ENCODE results near the gene CAPS2. TPM values are rescaled to one million over a fixed set of nuclear protein-coding genes. Genes with fewer than 3 reads are reported as not detected.

The CAPS2 gene
- total and polyA plus RNA-seq, 9 of the 15 experiments (the other 6 are each of a cell fraction or from before 2014, with no cell fraction given), result 0.10 to 0.82 (median 0.47) TPM; not detected in 1

GRCh38 chr12:75245108-75245507 lies 85.0 kb downstream of the CAPS2 start (continued):
- TF ChIP-seq ILK (tag; IDR thresholded peaks at IDR 0.05; ENCODE audit: borderline replicate concordance, low read depth) (no peak), MAFF (IDR thresholded peaks at IDR 0.05; ENCODE audit: low read length) (peak; percentile 69), ZNF561 (CRISPR knock-in tag; conservative IDR thresholded peaks at IDR 0.05) (no peak), ZNF589 (CRISPR knock-in tag; IDR thresholded peaks at IDR 0.05; ENCODE audit: low read depth) (no peak), E2F3 (CRISPR knock-in tag; IDR thresholded peaks at IDR 0.05) (no peak), PHB2 (IDR thresholded peaks at IDR 0.05; ENCODE audit: low read depth) (no peak), MCM7 (IDR thresholded peaks at IDR 0.05) (no peak), C11orf30 (IDR thresholded peaks at IDR 0.05; ENCODE audit: low read depth) (peak; percentile 56; the same call in 1 of the 2 replicates), SIRT6 (IDR thresholded peaks at IDR 0.05; ENCODE audit: low read depth, low read length) (no peak), NFE2L1 (tag; IDR thresholded peaks at IDR 0.05; ENCODE audit: borderline replicate concordance, low read depth) (peak; percentile 18; the same call in 1 of the 2 replicates), POLR2A (conservative IDR thresholded peaks at IDR 0.05) (no peak), KHSRP (IDR thresholded peaks at IDR 0.05) (no peak), FIP1L1 (IDR thresholded peaks at IDR 0.05; ENCODE audit: low read depth, low read length, poor library complexity, severe bottlenecking) (no peak), L3MBTL2 (IDR thresholded peaks at IDR 0.05) (no peak), ZNF699 (CRISPR knock-in tag; IDR thresholded peaks at IDR 0.05; ENCODE audit: insufficient replicate concordance) (no peak), MAFK (IDR thresholded peaks at IDR 0.05; ENCODE audit: low read length) (peak; percentile 73), BMI1 (IDR thresholded peaks at IDR 0.05; ENCODE audit: low read length) (no peak)
- TF ChIP-seq, protein P1, sequence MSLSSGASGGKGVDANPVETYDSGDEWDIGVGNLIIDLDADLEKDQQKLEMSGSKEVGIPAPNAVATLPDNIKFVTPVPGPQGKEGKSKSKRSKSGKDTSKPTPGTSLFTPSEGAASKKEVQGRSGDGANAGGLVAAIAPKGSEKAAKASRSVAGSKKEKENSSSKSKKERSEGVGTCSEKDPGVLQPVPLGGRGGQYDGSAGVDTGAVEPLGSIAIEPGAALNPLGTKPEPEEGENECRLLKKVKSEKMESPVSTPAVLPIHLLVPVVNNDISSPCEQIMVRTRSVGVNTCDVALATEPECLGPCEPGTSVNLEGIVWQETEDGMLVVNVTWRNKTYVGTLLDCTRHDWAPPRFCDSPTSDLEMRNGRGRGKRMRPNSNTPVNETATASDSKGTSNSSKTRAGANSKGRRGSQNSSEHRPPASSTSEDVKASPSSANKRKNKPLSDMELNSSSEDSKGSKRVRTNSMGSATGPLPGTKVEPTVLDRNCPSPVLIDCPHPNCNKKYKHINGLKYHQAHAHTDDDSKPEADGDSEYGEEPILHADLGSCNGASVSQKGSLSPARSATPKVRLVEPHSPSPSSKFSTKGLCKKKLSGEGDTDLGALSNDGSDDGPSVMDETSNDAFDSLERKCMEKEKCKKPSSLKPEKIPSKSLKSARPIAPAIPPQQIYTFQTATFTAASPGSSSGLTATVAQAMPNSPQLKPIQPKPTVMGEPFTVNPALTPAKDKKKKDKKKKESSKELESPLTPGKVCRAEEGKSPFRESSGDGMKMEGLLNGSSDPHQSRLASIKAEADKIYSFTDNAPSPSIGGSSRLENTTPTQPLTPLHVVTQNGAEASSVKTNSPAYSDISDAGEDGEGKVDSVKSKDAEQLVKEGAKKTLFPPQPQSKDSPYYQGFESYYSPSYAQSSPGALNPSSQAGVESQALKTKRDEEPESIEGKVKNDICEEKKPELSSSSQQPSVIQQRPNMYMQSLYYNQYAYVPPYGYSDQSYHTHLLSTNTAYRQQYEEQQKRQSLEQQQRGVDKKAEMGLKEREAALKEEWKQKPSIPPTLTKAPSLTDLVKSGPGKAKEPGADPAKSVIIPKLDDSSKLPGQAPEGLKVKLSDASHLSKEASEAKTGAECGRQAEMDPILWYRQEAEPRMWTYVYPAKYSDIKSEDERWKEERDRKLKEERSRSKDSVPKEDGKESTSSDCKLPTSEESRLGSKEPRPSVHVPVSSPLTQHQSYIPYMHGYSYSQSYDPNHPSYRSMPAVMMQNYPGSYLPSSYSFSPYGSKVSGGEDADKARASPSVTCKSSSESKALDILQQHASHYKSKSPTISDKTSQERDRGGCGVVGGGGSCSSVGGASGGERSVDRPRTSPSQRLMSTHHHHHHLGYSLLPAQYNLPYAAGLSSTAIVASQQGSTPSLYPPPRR (CRISPR knock-in tag; IDR thresholded peaks at IDR 0.05; ENCODE audit: borderline replicate concordance), result no peak
- TF ChIP-seq, protein P2, sequence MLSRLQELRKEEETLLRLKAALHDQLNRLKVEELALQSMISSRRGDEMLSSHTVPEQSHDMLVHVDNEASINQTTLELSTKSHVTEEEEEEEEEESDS (CRISPR knock-in tag; IDR thresholded peaks at IDR 0.05), result no peak
- TF ChIP-seq, protein P3, sequence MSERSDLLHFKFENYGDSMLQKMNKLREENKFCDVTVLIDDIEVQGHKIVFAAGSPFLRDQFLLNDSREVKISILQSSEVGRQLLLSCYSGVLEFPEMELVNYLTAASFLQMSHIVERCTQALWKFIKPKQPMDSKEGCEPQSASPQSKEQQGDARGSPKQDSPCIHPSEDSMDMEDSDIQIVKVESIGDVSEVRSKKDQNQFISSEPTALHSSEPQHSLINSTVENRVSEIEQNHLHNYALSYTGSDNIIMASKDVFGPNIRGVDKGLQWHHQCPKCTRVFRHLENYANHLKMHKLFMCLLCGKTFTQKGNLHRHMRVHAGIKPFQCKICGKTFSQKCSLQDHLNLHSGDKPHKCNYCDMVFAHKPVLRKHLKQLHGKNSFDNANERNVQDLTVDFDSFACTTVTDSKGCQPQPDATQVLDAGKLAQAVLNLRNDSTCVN (CRISPR knock-in tag; IDR thresholded peaks at IDR 0.05), result no peak
- TF ChIP-seq, protein P4, sequence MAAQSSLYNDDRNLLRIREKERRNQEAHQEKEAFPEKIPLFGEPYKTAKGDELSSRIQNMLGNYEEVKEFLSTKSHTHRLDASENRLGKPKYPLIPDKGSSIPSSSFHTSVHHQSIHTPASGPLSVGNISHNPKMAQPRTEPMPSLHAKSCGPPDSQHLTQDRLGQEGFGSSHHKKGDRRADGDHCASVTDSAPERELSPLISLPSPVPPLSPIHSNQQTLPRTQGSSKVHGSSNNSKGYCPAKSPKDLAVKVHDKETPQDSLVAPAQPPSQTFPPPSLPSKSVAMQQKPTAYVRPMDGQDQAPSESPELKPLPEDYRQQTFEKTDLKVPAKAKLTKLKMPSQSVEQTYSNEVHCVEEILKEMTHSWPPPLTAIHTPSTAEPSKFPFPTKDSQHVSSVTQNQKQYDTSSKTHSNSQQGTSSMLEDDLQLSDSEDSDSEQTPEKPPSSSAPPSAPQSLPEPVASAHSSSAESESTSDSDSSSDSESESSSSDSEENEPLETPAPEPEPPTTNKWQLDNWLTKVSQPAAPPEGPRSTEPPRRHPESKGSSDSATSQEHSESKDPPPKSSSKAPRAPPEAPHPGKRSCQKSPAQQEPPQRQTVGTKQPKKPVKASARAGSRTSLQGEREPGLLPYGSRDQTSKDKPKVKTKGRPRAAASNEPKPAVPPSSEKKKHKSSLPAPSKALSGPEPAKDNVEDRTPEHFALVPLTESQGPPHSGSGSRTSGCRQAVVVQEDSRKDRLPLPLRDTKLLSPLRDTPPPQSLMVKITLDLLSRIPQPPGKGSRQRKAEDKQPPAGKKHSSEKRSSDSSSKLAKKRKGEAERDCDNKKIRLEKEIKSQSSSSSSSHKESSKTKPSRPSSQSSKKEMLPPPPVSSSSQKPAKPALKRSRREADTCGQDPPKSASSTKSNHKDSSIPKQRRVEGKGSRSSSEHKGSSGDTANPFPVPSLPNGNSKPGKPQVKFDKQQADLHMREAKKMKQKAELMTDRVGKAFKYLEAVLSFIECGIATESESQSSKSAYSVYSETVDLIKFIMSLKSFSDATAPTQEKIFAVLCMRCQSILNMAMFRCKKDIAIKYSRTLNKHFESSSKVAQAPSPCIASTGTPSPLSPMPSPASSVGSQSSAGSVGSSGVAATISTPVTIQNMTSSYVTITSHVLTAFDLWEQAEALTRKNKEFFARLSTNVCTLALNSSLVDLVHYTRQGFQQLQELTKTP (IDR thresholded peaks at IDR 0.05; ENCODE audit: low read depth in 1 of 2, partially characterized antibody in 2 of 2), result no peak
